Stimulated activated CD4-positive, alpha-beta T cell treated with anti-CD3 and anti-CD28 coated beads, Interleukin-1b, Interleukin-23, amount 100 ng/mL, for 1 hour (primary cell): ENCODE measurements around the gene NPAS1.

Experiments
- DNase-seq, 2 donors: peaks; one replicate each; pipeline ENCODE4 v3.0.0-alpha.2; 2020; ENCODE audit warnings: low read depth in 2 of 2

NPAS1 gene

DNA sequence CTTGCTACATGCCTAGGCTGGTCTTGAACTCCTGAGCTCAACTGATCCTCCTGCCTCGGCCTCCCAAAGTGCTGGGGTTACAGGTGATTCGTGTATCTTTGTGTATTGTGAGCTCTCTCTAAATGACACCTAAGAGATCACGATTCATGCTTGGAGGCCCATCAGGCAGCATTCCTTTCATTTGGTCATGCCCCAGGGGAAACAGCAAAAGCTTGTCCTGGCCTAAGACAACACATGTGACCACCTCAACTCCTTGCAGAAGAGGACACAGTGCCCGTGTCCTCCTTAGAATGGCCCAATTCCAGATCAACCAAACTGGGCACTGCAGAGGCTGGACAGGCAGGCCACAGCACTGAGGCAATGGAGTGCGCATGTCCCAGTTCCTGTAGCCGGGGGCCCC is 61.5 kb downstream of the NPAS1 start:
- no peak for DNase-seq

DNA sequence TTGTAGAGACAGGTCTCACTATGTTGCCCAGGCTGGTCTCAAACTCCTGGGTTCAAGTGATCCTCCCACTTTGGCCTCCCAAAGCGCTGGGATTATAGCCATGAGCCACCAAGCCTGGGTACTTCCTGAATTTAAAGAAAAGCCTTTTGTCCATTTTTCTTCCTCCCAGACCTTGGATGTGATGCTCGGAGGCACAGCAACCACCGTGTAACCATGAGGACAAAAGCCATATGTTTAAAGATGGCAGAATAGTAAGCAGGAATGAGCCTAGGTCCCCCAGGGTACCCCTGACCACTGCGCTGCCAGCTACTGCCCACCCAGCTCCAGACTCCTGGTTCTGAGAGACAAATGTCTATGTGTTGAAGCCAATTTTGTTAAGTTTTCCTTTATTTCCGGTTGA is 62.9 kb downstream of the NPAS1 start:
- DNase-seq = no peak

DNA sequence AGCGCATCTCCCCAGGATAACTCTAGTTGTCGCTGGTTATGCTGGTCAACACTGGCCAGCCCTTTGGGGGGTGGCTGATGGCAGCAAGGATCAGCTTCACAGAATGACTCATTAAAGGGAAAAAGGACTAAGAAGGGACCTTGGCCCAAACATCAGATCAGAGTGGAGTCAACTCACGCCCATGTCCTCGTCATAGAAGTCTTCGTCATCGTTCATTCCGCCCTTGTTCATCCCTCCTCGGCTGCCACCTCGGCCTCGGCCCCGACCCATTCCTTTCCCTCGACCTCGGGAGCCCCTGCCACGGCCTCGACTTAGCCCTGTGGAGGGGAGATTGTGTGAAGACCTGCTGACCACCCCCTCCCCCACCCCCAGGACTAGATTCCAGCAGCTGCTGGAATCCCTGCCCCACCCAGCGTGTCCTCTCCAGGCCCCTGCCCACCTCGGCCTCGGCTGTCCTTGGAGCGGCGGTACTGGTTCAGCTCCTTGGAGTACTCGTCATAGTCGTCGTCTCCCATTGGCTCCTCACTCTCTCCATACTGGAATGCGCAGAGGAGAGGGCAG is 65.3 kb downstream of the NPAS1 start:
- DNase-seq = no peak

DNA sequence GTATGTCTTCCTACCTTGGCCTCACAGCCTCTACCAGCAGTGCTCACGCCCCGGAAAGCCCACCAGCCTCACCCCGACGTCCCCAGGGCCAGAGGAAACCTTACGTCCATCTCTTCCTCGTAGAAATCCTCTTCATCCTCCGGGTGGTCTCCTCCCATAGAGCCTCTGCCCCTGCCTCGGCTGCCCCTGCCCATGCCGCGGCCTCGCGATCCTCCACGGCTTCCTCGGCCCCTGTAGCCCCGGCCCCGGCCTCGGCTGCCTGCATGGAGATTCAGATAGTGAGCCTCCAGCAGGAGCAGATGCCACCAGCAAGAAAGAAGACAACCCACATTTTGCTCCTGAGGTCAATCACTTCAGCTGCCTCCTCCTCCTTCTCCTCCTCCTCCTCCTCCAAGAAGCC is 66.6 kb downstream of the NPAS1 start:
- DNase-seq = no peak

DNA sequence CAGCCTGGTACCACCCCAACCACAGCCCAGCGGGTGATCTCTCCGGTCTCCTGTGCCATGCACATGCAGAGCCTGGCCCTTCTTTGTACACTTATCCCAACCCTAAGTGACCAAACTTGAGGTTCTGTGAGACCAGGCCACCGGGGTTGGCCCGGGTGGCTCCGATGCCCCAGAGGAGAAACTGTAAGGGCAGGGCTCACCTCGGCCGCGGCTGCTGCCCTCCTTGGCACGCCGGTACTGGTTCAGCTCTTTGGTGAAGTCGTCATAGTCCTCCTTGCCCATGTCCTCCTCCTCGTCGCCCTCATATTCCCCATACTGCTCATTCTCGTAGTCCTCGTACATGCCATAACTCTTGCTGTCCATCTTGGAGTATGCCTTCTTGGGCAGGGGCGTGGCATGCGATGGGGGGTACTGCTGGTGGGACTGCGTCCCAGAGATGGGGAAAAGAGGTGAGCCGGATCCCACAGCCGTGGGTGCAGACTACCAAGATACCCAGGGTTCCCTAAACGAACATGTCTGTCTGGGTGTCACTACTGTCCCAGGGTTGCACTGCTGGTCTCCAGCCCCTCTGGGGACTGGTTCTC is 70.2 kb downstream of the NPAS1 start:
- DNase-seq = no peak

DNA sequence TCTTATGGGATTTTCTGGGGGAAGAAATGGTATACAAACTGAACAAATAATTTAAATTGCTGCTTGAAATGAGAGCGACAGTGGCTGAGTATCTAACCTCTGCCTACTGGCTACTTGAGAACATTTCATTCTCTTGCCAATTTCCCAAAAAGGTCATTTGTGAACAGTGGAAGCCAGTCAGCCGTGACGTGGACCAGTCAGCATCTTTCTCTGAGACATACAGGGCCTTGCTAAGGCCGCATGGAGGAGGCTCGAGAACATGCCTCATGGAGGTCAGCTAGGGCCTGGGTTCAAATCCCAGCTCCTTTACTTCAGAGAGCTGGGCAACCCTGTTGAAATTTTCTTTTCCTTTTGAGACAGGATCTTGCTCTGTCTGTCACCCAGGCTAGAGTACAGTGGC is 73.6 kb downstream of the NPAS1 start:
- DNase-seq = no peak

DNA sequence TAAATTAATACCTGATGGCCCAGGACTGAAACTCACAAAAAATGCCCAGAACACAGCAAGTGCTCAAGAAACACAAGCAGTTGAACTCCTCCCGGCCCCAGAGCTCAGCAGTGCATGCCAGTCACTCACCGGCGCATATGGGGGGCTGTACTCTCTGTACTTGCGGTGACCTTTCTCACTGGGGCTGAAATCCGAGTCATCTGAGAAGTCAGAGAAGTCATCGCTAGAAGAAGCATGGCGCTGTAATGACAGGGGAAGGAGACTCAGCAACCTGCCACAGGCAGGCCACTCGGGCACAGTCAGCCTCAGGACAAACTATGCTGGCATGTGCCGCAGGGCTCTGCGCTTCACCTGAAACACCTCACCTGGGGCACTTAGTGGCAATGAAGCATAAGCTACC is 74.2 kb downstream of the NPAS1 start:
- no peak for DNase-seq

DNA sequence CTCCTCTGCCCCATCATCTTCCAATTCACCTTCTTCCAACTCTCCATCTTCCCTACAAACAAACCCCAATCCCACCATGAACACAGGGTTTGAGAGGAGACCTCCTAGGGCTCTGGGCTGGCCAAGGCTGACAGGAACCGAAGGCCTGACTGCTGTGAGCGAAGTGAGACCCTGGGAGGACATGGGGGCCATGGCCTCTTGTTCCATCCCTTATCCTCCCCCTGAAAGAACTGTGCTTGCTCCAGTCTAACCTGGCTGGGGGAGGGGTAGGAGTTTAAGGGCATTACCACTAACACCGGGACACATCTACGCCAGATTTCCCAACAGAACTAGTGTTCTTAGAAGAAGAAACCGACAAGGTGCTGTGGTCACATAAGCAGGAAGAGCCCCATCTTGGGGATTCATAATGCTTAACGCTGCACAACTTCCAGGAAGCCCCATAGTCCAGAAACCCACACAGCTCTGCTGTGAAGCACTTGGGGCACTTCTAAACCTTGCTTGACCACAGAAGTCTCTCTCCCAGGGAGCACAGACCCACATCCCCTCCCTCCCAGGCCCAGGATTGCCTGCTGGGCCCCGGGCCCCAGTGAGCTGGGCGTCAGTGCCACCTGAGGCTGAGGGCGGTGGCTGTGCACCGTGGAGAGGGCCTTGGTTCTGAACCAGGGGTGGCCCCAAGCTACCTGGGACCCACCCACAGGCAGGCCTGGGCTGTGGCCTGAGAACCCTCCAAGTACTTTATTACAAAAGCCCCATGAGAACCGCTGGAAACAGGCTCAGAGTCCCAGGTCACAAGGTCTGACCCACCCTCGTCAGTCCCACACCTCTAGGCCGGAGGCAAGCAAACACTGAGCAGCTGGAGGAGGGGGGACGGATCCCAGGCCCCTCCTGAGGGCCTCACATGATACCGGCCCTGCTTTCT is 75.2 kb downstream of the NPAS1 start:
- no peak for DNase-seq
